Cortex of kidney (tissue), 1 donor: ENCODE measurements around the gene SIRT4.
"Not testable (repeated sequence)": the region's sequence is repeated elsewhere in the genome, so short reads cannot be mapped to it uniquely, and the experiment has no call there.

Source experiments
- DNase-seq: peaks from one replicate; lab custom pipeline; 2025; lab: John Stamatoyannopoulos, UW

SIRT4 gene

GRCh38 chr12:120336392-120336791 lies 34.3 kb downstream of the SIRT4 start:
- not testable (repeated sequence) for DNase-seq

- no peak for DNase-seq
Observed at GRCh38 chr12:120337730-120338129, 35.6 kb downstream of the SIRT4 start.

- no peak for DNase-seq
Observed at GRCh38 chr12:120339256-120339655, 37.1 kb downstream of the SIRT4 start.

- no peak for DNase-seq
Observed at GRCh38 chr12:120342175-120343038, 40.3 kb downstream of the SIRT4 start.

GRCh38 chr12:120343039-120343537 lies 41.0 kb downstream of the SIRT4 start:
- no peak for DNase-seq

GRCh38 chr12:120343692-120344091 lies 41.6 kb downstream of the SIRT4 start:
- no peak for DNase-seq

- no peak for DNase-seq
Observed at GRCh38 chr12:120346031-120346430, 43.9 kb downstream of the SIRT4 start.

GRCh38 chr12:120346681-120347080 lies 44.6 kb downstream of the SIRT4 start:
- DNase-seq, result no peak

- DNase-seq, result no peak
Observed at GRCh38 chr12:120347766-120348165, 45.6 kb downstream of the SIRT4 start.

- DNase-seq, result no peak
Observed at GRCh38 chr12:120350576-120351350, 48.6 kb downstream of the SIRT4 start.

- no peak for DNase-seq
Observed at GRCh38 chr12:120352117-120352516, 50.0 kb downstream of the SIRT4 start.

- no peak for DNase-seq
Observed at GRCh38 chr12:120353136-120353535, 51.0 kb downstream of the SIRT4 start.

GRCh38 chr12:120353556-120354317 lies 51.6 kb downstream of the SIRT4 start:
- DNase-seq, result no peak

- no peak for DNase-seq
Observed at GRCh38 chr12:120356567-120357030, 54.5 kb downstream of the SIRT4 start.

GRCh38 chr12:120357104-120357503 lies 55.0 kb downstream of the SIRT4 start:
- DNase-seq, result no peak

GRCh38 chr12:120358412-120359100 lies 56.4 kb downstream of the SIRT4 start:
- DNase-seq, result no peak

GRCh38 chr12:120359128-120359527 lies 57.0 kb downstream of the SIRT4 start:
- no peak for DNase-seq

GRCh38 chr12:120361506-120362208 lies 59.5 kb downstream of the SIRT4 start:
- DNase-seq, result no peak
